HCT116 (cell line): ENCODE measurements around the gene CPNE4.

ENCODE experiments used
- EZH2 ChIP-seq: fragments of 200-600 bp; sonication (generic); IDR thresholded peaks from 2 replicates; pipeline ENCODE4 v1.6.1; 2017; ENCODE audit warnings: antibody characterized with exemption, mixed run types
- POLR2A ChIP-seq: IDR thresholded peaks from 2 replicates; pipeline ENCODE4 v1.7.0; 2011; ENCODE audit warnings: borderline replicate concordance; ENCODE audit not compliant: insufficient read depth, insufficient read length; ENCODE audit errors: extremely low read depth
- POLR2AphosphoS5 ChIP-seq: IDR thresholded peaks from 2 replicates; pipeline ENCODE4 v1.6.1; 2011; ENCODE audit warnings: mild to moderate bottlenecking, low read depth, low read length, moderate library complexity
- TCF7L2 ChIP-seq: IDR thresholded peaks from 2 replicates; pipeline ENCODE4 v1.7.0; 2011; ENCODE audit warnings: borderline replicate concordance, inconsistent platforms; ENCODE audit not compliant: insufficient read depth, insufficient read length; ENCODE audit errors: extremely low read depth
- ZFX ChIP-seq: fragments of 450-650 bp; IDR thresholded peaks from 2 replicates; pipeline ENCODE4 v1.6.1; 2017
- ZNF274 ChIP-seq: fragments of 200-500 bp; sonication (Bioruptor generic); IDR thresholded peaks from 2 replicates; pipeline ENCODE4 v1.6.1; 2014; ENCODE audit warnings: mild to moderate bottlenecking, low read depth, low read length, inconsistent platforms
- TF ChIP-seq, protein P1 (sequence below), 3 experiments: fragments of 200-600 bp in 1 of 3; sonication (generic) in 1 of 3; IDR thresholded peaks in 2 of 3; conservative IDR thresholded peaks in 1 of 3; 2 replicates each; pipeline ENCODE4 v1.5.1; 2012 to 2017; ENCODE audit warnings: low read depth in 2 of 3, low read length in 2 of 3, antibody characterized with exemption in 1 of 3, borderline replicate concordance in 1 of 3, control low read depth in 1 of 3, mild to moderate bottlenecking in 1 of 3, mixed read lengths in 1 of 3, mixed run types in 1 of 3, moderate library complexity in 1 of 3; ENCODE audit not compliant: insufficient read depth in 1 of 3
- TF ChIP-seq, protein P2 (sequence below): IDR thresholded peaks from 2 replicates; pipeline ENCODE4 v1.6.1; 2012

DNA sequence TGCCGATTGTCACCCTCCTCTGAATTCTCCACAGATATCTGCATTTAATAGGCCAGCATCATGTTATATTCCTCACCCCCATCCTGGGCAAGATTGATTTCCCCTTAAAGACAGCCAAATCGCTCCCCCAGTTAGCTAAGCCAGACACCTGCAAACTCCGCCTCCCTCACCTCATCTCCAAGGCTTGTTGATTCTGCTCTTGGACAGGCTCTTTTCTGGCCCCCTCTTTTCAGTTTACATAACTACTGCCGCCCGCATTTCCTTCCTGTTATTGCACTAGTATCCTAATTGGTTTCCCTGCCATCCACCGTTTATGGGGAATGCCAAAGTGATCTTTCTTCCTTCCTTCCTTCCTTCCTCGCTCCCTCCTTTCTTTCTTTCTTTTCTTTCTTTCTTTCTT, 317.3 kb downstream of the CPNE4 start:
- TF ChIP-seq, protein P1, sequence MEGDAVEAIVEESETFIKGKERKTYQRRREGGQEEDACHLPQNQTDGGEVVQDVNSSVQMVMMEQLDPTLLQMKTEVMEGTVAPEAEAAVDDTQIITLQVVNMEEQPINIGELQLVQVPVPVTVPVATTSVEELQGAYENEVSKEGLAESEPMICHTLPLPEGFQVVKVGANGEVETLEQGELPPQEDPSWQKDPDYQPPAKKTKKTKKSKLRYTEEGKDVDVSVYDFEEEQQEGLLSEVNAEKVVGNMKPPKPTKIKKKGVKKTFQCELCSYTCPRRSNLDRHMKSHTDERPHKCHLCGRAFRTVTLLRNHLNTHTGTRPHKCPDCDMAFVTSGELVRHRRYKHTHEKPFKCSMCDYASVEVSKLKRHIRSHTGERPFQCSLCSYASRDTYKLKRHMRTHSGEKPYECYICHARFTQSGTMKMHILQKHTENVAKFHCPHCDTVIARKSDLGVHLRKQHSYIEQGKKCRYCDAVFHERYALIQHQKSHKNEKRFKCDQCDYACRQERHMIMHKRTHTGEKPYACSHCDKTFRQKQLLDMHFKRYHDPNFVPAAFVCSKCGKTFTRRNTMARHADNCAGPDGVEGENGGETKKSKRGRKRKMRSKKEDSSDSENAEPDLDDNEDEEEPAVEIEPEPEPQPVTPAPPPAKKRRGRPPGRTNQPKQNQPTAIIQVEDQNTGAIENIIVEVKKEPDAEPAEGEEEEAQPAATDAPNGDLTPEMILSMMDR (IDR thresholded peaks at IDR 0.05 in 2 of 3, conservative IDR thresholded peaks at IDR 0.05 in 1 of 3; ENCODE audit: borderline replicate concordance in 1 of 3, insufficient read depth in 1 of 3, low read depth in 2 of 3, low read length in 2 of 3), result no peak
- no peak for TF ChIP-seq ZFX
- no peak for TF ChIP-seq TCF7L2
- no peak for TF ChIP-seq ZNF274
- TF ChIP-seq EZH2, result no peak
- TF ChIP-seq, protein P2, sequence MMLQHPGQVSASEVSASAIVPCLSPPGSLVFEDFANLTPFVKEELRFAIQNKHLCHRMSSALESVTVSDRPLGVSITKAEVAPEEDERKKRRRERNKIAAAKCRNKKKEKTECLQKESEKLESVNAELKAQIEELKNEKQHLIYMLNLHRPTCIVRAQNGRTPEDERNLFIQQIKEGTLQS, result no peak
- TF ChIP-seq POLR2A, result no peak
- no peak for TF ChIP-seq POLR2AphosphoS5
